G401.6 (cell line): Measurements from ENCODE around the gene RIPOR1.
"Not testable (repeated sequence)": the region's sequence is repeated elsewhere in the genome, so short reads cannot be mapped to it uniquely, and the experiment has no call there.

Source experiments
- FAIRE-seq: peaks from 2 replicates; lab custom pipeline; 2012; peaks lifted over from hg19 to GRCh38; lab: Jason Lieb, UNC

RIPOR1 gene, protein sequence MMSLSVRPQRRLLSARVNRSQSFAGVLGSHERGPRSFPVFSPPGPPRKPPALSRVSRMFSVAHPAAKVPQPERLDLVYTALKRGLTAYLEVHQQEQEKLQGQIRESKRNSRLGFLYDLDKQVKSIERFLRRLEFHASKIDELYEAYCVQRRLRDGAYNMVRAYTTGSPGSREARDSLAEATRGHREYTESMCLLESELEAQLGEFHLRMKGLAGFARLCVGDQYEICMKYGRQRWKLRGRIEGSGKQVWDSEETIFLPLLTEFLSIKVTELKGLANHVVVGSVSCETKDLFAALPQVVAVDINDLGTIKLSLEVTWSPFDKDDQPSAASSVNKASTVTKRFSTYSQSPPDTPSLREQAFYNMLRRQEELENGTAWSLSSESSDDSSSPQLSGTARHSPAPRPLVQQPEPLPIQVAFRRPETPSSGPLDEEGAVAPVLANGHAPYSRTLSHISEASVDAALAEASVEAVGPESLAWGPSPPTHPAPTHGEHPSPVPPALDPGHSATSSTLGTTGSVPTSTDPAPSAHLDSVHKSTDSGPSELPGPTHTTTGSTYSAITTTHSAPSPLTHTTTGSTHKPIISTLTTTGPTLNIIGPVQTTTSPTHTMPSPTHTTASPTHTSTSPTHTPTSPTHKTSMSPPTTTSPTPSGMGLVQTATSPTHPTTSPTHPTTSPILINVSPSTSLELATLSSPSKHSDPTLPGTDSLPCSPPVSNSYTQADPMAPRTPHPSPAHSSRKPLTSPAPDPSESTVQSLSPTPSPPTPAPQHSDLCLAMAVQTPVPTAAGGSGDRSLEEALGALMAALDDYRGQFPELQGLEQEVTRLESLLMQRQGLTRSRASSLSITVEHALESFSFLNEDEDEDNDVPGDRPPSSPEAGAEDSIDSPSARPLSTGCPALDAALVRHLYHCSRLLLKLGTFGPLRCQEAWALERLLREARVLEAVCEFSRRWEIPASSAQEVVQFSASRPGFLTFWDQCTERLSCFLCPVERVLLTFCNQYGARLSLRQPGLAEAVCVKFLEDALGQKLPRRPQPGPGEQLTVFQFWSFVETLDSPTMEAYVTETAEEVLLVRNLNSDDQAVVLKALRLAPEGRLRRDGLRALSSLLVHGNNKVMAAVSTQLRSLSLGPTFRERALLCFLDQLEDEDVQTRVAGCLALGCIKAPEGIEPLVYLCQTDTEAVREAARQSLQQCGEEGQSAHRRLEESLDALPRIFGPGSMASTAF

DNA sequence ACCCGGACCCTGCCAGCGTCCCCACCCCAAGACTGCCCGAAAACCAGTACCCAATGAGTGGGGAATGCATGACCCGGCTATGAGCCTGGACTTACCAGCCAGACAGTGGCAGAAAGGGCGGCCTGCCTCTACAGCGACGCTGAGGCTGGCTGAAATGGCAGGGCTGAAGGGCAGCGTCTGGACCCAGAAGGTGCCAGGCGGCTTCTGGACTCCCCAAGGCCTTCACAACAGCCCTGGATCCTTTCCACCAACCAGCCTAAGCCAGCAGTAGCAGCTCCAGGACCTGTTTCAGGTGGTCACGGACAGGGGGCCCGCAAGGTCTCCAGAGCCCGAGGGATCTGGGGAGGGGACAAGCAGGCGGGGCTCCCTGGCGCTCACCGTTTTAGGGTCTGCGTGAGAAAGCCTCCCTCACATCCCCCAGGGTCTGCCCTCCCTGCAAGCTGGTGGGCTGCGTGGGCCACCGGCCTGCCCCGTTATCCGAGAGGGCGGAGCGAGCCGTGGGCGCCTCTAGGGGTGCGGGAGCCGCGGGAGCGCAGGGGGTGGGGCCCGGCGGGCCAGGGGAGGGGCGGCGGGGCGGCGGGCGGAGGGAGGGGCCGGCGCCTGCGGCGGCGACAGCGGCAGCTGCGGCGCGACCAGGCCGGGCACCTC, at the start of gene RIPOR1:
RIPOR1 (plus strand) TSS at position 608 of the 648 bp plus-strand sequence. CDS start 9,618 bp downstream, outside the sequence.
- no peak for FAIRE-seq

DNA sequence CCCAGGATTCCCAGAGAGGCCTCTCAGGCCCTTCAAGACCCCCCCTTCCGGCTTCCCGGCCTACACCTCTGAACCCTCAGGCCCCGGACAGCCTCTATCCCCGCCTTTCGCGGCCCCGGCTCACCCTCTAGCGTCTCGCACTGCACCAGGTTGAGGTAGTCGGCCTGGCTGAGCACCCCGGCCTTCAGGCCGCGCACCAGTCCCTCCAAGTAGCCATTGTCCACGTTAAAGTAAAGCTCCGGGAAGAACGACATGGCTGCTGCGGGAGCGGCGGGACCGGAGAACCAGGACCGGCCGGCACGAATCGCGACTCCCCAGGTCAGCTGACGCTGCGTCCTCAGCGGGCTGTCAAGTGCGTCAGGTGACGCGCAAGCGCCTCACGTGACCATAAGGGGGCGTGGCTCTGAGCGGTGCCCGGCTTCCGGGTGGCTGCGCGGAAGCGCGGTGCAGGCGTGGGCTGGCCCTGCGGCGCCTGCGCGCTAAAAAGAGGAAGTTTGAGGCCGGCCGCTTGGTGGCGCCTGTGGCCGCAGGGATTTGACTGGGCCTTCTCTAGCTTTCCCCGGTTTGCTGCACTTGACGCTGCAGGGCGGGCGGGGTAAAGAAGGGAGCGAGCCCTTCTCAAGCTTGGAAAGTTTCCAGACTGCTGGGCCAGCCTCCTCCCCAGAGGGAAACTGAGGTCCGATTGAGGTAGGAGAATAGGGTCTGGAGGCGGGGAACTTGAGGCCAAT, 47.6 kb upstream of the RIPOR1 start, which contains the start of gene ATP6V0D1:
ATP6V0D1 (minus strand) TSS at position 325 of the 728 bp plus-strand sequence; CDS start at position 254, 71 bp downstream.
- FAIRE-seq, result peak; percentile 76

DNA sequence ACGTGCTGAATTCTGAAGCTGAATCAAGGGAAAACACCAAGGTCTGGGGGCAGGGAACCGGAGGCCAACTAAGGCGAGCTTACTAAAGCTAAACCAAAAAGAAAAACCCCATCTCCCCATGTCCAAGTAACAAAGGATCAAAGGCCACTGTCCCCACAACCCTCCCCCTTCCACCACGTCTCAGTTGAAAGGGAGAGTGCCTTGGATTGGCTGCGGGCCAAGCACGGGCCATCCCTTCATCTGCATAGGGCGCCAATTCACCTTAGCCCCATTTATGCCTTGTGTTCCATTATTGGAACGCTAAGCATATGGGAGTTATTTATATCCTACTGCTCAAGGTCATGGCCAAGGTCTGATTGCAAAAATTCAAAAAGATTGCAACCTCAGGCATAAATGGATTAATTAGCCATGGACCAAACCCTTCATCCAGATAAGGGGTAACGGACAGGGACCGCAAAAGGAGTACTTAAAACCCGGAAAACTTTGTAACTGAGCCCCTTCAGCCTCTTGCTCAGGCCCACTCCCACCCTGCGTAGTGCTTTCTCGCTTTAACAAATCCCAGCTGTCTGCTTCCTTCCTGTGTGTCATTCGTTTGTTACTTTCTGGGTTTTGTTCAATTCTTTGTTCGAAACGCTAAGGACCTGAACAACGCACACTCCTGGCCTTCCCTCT, 46.9 kb upstream of the RIPOR1 start:
- no peak for FAIRE-seq

DNA sequence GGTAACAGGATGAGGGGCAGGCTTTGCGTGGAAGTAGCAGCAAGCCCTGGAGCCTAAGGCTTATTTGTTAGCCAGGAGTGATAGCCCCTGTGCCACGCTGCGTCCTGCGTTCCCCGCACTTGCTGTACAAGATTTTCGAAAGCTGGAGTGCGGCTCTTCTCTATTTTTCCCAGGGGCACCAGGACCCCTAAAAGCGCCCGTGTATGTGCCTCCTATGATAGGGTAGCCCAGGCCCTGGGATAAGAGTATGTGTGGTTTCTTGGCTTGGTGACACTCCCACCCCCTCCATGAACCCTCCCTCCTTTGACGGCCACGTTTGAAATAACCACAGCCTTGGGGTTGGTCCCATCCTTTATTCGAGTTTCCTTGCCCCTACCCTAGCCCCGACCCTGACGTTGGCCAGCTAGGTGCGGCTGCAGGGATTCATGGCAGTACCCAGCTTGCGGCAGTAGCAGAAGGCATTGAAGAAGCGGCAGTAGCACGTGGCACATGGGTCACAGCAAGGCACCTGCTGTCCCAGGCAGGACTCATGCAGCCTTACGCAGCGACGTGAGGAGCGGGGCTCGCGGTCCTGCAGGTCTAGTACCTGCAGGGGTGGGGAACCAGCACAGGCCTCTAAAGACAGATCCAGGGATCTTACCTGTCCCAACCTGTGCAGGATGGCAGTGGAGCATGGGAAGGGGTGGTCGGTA, 46.2 kb upstream of the RIPOR1 start:
- FAIRE-seq, result no peak

DNA sequence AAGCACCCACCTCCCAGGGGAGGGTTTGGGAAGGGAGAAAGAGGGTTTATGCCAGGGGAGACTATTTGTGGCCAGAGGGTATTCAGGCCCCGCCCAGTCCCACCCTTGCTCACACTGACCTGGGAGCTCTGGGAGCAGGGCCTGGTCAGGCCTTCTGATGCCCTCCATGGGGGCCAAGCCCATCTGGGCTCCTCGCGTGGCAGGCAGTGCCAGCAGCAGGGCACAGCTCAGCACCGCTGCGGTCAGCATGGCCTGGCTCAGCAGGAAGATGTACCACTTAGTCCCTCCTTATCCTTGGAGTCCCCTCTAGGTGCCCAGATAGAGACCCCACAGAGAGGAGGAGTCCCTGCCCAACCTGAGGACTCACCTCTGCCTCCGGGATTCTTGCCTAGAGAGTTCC, 45.5 kb upstream of the RIPOR1 start, which contains the start of gene AGRP:
AGRP (minus strand) TSS at position 398 of the 400 bp plus-strand sequence; CDS start at position 249, 149 bp downstream.
- FAIRE-seq, result no peak

DNA sequence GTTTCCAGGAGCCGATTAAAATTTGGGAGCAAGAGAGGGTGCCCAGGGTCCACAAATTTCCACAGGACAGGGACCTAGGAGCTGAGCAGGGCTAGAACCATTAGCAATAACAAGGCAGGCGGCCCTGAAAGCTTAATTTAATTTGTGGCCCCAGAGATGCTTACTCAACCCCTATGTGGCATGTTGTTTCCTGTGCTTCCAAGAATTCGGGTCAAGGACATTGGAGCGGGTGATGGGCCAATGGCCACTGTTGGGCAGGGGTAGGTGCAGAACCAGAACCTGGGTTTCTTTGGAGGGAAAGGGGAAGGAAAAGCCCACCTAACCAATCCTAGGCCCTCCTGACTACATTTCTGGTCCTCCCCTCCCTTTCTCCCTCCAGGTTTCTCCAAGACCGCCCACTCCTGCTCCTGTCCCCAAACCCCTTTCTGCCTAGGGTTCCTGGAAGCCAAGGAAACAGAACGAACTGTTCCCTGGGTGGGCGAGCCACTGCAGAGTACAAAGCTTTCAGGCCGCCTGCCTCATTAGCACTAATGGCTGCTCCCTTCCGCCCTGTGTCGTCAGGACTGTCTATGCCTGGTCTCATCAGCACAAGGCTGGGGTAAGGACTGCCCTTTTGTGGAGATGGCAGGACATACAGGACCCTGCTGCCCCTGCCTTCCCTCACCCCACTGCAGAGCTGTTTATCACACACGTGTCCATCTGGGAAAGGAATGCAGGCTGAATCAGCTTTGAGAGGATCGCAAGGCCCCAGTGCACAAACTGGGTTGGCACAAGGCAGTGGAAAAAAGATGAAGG, 44.7 kb upstream of the RIPOR1 start:
- FAIRE-seq, result no peak

DNA sequence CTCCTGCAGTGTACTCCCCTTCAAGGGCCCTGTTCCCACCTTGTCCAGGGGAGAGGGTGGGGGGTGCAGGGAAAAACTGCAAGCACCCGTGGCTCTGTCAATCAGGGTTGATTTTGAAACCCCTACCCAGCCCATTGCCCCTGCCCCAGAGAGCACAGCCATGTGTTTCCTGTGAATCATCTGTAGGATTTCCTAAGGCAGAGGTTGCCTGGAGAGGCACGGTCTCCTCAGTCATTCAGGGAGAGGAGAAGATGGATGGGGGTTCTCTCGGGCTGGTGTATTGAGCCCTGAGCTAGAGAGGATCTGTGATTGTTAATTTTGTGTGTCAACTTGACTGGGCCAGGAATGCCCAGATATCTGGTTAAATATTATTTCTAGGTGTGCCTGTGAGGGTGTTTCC, 41.8 kb upstream of the RIPOR1 start:
- FAIRE-seq, result no peak

DNA sequence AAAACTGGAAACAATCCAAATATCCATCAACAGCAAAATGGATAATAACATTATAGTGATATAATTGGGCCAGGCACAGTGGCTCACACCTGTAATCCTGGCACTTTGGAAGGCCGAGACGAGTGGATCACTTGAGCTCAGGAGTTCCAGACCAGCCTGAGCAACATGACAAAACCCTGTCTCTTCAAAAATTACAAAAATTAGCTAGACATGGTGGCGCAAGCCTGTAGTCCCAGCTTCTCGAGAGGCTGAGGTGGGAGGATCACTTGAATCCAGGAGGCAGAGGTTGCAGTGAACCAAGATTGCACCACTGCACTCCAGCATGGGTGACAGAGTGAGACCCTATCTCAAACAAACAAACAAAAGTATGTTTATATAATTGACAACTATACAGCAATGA, 41.1 kb upstream of the RIPOR1 start:
- not testable (repeated sequence) for FAIRE-seq

DNA sequence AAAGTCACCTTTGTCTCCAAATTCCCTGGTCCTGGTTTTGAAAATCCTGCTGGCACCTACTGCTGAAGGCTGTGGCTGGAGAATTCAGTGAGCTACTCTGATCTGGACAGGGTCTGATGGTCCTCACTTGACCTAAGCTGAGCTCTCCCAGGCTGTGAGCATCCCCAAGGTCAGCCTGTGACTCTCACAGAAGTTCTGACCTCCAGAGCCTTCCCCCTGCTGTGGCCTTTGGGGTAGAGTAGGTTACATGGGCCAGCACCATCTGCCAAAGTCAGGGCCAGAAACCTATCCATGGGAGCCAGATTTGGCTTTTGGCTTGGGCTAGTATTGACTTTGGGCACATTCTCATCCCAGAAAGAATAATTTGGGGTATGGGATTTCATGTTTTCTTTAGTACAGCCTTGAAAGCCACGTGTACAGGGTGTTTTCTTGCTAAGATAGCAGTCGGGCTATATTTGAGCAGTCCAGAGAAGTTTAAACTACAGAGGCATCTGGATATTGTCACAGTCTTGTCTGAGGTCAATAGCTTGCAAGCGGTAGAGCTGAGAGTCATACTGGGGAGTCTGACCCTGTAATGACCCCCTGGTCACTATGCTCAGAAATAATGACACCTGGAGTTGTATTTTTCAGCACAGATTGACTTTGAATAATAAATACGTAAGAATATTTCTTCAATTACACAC, 39.1 kb upstream of the RIPOR1 start:
- FAIRE-seq, result no peak

DNA sequence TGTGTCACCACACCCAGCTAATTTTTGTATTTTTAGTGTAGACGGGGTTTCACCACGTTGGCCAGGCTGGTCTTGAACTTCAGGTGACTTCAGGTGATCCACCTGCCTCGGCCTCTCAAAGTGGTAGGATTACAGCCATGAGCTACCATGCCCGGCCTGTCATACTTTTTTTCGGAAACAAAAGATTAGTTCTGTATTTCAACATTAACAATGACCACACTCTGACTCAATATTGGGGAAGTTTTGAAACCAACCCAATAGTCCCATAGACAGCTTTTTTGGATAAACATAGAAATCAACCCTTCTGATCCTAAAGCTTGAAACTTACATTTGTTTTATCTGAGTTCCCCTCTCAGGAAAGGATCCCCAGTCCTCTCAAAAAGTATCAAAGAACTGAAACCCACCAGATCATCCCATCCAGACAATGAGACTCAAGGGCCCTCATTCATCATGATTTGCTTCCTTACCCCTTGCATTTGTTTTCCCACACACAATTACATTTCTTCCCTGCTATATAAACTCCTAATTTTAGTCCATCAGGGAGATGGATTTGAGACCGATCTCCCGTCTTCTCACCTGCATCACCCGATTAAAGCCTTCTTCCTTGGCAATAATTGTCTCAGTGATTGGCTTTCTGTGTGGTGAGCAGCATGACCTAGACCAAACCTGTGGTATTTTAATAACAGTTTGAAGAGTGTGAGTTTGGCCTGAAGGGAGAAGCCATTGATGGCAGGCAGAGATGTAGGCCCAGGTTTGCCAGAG, 38.1 kb upstream of the RIPOR1 start:
- FAIRE-seq, result no peak

DNA sequence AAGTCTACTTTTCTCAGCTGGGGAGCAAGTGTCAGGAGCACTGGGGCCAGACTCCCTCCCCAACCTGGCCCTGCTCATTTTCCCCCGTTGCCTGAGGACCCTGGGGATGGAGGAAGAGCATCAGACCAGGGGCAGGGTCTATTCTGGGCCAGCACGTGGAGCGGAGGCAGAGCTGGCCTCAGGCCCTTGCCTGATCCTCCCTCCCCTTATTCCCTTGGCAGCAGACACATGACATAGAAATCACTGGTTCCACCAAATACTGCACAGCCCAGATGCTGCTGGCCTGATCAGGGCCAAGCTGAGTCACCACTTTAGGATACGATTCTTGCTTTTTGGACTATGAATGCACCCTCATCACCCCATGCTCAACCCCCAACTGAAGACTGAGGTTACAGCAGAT, 29.5 kb upstream of the RIPOR1 start:
- FAIRE-seq, result no peak

DNA sequence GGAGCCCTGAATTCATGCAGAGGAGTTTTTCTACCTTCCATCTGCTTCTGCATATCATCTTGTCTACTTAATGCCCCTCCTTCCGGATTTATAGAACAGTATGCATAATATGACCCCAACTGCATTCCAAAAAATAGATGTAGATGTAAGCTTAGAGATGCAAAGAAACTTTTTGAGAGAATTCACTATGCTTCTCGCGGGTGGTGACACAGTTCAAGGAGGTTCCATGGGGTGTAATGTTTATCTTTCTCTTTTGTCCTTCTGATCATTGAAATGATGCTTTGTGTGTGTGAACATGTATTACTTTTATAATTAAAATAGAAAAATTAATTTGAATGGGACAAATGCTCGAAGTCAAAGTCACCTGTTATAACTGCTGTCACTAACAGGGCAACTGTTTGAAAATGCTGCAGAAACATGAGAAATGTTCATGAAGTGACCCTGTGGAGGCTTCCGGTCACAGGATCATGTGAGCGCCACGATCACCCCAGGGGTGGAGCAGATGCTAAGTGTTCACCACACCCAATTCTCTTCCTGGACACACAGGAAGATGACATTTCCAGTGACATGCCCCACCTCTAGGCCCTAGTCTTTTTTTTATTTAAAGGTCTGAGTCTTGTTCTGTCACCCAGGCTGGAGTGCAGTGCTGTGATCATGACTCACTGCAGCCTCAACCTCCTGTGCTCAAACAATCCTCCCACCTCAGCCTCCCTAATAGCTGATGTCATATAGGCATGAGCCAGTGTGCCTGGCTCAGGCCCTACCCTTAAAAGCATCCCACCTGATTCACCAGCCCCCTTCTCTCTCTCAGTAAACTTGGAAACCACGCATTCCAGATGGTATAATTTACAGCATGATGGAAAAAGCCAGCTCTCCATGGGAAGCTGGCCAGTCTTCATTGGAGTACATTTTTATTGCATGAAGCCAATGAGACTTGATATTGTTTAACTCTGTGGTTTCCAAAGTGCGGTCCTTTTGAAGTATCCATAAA, 24.3 kb upstream of the RIPOR1 start:
- FAIRE-seq, result no peak

DNA sequence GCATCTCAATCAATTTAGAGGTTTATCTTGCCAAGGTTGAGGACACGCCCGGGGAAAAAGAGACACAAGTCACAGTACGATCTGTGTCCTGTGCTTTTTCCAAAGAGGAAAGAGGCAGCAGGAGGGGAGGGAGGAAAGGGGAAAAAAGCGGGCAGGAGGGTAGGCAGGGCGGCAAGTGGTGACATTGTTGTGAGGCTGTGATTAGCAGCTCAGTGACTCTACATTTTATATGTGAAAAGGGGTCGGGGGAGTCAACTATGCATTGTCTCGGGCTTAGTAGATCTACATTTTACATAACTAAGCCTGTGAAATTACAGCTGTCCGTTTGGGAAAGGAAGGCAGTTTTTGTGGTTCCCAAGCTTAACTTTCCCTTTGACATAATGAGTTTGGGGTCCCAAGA, 22.2 kb upstream of the RIPOR1 start:
- no peak for FAIRE-seq

DNA sequence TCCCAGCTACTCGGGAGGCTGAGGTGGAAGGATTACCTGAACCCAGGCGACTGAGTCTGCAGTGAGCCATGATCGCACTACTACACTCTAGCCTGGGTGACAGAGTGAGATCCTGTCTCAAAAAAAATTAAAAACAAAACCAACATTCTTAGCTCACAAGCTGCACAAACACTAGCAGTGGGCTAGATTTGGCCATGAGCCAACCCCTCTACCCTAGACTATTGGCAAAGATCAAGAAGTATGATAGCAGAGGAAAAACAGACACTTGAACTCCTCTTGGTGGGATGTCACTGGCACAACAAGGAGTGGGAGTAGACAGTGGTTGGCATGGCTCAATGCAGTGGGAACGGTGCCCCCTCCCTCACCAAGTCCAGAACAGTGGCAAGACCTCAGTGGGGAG, 19.6 kb upstream of the RIPOR1 start:
- no peak for FAIRE-seq

DNA sequence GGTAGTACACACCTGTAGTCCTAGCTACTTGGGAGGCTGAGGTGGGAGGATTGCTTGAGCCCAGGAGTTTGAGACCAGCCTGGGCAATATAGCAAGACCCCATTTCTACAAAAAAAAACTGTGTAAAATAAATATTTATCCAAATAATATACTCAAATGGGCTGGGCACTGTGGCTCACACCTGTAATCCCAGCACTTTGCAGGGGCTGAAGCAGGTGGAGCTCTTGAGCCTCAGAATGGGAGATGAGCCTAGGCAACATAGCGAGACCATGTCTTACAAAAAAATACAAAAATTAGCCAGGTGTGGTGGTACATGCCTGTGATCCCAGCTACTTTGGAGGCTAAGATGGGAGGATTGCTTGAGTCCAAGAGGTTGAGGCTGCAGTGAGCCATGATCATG, 14.7 kb upstream of the RIPOR1 start:
- not testable (repeated sequence) for FAIRE-seq

DNA sequence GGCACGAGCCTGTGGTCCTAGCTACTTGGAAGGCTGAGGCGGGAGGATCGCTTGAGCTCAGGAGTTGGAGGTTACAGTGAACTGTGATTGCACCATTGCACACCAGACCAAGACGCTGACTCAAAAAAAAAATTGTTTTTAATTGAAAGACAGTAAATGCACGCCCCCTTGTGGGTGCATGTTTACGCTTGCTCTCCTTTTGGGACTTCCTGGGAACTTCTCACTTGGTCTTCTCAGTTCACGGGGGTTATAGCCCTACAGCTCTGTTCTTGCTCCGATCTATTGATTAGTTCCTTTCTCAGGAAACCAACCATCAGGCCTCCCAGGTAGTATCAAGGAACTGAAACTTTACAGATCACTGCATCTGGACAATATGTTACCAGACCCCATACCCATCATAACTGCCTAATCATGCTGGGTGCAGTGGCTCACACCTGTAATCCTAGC, 14.2 kb upstream of the RIPOR1 start:
- no peak for FAIRE-seq
